HG02588 (cell line): Measurements from ENCODE around the gene TMEM272.
A peak's percentile ranks its signal among the peaks of the same experiment; 100 is the strongest.
"Not testable (repeated sequence)": the region's sequence is repeated elsewhere in the genome, so short reads cannot be mapped to it uniquely, and the experiment has no call there.

Experiments
- ATAC-seq: cut with Tn5 transposase; IDR thresholded peaks from one replicate; pipeline ENCODE4 v1.9.1; 2021; ENCODE audit warnings: mild to moderate bottlenecking, moderate library complexity; ENCODE audit not compliant: unreplicated experiment

Gene TMEM272

DNA sequence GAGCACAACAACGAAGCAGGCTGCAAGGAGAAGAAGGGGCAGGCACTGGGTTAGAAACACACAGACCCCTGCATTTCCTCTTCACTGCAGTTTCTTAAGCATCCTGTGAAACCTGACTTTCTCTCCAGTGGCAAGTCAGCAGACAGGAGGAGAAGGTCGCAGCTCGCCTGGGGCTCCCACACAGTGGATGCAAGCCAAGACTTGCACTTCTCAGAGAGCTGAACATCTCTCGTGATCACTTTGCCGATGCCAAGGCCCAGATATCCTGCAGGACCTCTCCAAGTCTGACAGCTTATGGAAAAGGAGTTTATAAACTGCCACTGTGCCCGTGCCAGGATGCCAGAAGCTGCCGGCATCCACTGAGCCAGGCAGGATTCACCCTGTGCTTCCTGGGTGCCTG, 18.4 kb downstream of the TMEM272 start:
- no peak for ATAC-seq

DNA sequence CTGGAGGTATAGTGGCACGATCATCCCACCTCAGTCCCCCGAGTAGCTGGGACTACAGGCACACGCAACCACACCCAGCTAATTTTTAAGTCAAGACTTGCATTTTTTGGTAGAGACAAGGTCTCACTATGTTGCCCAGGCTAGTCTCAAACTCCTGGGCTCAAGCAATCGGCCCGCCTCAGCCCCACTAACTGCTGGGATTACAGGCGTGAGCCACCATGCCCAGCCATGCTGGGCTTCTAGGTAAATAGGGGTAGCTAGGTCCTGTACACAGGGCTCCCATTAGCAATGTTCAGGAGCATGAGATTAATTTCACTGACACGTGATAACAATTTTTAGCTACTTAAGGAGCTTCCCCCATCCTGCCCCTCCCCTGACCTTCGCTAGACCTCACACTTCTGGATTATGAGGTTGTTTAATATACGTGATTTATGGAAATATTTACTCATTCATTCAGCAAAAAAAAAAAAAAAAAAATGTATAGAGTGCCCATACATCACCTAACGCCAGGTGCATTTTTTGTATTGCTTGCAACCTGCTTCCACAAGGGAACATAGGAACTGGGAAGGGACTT, 19.2 kb downstream of the TMEM272 start:
- no peak for ATAC-seq

- no peak for ATAC-seq
These were observed 19.8 kb downstream of the TMEM272 start for GRCh38 chr13:51825165-51825592.

DNA sequence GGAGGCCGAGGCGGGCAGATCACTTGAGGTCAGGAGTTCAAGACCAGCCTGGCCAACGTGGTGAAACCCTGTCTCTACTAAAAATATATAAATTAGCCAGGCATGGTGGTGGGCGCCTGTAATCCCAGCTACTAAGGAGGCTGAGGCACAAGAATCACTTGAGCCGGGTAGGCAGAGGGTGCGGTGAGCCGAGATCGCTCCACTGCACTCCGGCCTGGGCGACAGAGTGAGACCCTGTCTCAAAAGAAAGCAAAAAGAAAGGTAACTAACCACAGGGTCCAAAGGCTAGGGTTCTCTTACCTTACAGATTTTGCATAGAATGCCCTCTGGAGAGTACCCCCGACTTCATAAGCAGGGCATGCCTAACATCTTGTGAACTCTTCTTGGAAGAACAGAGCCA, 20.3 kb downstream of the TMEM272 start:
- ATAC-seq = not testable (repeated sequence)

GRCh38 chr13:51823863-51824262, 21.1 kb downstream of the TMEM272 start:
- ATAC-seq = no peak

- ATAC-seq = no peak
These were observed 21.6 kb downstream of the TMEM272 start for GRCh38 chr13:51823359-51823758.

GRCh38 chr13:51822106-51822815, 22.7 kb downstream of the TMEM272 start:
- no peak for ATAC-seq

DNA sequence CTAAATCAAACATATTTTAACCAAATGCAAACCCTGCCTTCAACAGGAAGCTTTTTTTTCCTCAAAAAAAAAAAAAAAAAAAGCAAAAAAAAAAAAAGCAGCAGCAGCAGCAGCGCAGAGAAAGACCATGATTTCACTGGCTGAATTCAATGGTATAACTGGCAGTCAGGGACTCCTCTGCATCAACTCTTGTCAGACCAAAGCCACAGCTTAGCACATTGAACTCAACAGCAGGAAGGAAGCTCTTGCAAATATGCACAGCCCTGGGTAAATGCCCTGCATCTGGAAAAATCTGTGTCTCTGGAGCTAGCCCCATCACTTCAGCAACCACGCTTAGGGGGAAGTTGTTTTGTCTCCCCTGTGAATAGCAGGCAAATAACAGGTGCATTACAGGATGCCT, 23.4 kb downstream of the TMEM272 start:
- ATAC-seq = no peak

DNA sequence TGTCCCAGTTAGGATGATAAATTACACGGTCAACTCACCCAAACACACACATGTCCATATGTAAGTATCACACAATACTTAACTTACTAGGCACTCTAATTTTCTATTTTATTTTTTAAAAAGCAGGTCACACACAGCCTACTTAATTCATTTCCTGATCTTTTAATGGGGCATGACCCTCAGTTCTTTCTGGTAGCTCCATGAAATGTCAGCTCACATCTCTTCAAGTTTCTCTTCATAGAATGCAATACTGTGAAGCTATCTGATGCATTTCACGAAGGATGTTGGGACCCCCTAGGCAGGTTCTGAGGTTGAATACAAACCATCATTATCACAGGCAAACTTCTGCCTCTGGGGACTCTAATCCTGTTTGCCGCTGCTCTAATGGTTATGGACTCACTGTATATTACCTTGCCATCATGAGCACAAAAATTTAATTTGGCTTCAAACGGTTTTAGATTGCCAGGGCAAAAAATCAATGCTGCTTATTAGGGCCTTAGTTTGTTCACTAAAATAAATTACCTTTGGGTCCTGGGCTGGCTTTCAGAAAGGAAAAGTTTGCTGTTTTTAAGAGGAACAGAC, 24.9 kb downstream of the TMEM272 start:
- no peak for ATAC-seq

GRCh38 chr13:51819544-51819943, 25.4 kb downstream of the TMEM272 start:
- no peak for ATAC-seq

DNA sequence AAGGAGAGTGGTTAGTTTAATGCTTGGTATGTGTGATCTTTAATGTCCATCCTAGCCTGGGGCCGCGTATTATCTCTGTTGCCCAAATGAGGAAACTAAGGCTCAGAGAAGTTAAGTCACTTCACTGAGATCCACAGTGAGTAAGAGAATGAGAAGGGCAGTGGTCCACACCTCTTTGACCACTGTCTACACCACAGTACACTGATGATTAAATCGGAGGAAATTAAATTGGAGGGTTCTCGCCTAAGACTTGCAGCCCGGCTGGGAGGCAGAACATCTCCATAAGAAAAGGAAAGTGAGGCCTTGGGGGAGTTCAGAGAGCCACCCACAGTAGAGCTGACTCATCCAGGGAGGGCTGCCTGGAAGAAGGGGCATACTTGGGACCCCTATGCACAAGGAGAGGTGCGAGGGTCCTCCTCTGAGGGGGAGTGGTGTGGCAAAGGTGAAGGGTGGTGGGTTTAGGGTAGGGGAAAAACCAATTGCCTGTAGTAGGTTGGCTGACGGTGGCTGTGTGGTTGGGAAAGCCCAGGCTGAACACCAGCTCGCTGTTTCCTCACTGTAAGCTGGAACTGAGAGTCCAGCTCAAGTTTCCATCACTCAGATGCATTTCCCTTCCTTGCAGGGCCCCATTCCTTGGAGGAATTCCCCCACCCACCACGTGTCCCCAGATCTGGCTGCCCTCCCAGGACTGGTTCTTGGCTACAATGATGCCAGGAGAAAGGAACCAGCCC, 26.0 kb downstream of the TMEM272 start:
- peak; percentile 60 for ATAC-seq

DNA sequence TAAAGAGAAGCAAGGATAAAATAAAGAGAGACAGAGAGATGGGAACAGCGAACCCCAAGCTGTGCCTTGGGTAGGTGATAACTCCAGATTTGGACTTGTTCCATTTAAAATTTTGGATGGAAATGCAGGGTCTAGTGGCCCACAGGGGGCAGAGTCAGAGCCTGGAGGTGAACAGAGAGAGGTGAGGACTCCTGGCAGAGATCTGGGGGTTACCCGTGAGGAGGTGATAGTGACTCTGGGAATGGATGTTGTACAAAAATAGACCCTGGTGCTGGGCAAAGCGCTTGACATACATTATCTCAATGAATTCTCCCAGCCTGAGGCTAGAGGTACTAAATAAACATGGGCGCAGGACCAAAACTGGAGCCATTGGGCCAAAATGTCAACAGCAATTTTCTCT, 26.7 kb downstream of the TMEM272 start:
- no peak for ATAC-seq

- ATAC-seq = no peak
These were observed 27.3 kb downstream of the TMEM272 start for GRCh38 chr13:51817717-51818116.

GRCh38 chr13:51816604-51817249, 28.2 kb downstream of the TMEM272 start:
- no peak for ATAC-seq

- no peak for ATAC-seq
These were observed 29.1 kb downstream of the TMEM272 start for GRCh38 chr13:51815848-51816247.

GRCh38 chr13:51814825-51815650, 29.9 kb downstream of the TMEM272 start:
- ATAC-seq = peak; percentile 69

DNA sequence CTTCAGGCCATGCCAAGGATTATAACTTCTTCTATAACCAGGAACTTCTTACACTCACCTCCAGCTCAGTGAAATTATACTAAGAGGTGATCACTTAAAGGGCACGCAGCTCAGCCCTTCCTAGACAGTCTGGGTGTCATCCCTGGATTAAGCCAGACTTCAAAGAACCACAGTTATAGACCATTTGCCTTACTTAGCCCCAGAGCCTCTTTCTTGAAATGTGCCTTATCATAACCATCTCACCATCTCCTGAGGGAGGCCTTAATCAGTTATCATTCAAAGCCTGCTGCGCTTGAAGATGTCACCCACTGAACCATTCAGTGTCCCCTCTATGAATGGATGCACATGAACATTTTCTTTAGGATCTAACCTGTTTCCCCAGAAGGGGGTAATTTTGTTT, 30.9 kb downstream of the TMEM272 start:
- no peak for ATAC-seq

GRCh38 chr13:51811920-51812451, 33.0 kb downstream of the TMEM272 start:
- peak; percentile 52 for ATAC-seq

DNA sequence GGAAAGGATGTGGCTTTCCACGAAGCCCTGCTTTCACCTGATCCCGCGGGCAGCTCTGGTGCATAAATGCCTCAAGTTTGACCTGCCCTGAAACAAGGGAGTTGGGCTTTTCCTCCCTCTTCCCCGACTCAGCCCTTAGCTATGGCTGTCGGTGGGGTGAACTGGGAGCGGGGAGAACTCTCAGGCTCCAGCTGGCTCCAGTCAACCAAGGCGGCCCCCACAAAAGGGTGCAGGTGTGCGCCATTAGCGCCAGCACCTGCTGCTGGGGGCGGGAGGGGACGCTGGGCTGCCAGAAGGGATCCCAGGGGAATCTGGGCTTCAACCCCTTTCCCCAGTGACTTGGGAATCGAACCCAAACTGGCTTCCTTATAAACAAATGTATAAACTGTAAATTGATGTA, 33.9 kb downstream of the TMEM272 start:
- no peak for ATAC-seq

DNA sequence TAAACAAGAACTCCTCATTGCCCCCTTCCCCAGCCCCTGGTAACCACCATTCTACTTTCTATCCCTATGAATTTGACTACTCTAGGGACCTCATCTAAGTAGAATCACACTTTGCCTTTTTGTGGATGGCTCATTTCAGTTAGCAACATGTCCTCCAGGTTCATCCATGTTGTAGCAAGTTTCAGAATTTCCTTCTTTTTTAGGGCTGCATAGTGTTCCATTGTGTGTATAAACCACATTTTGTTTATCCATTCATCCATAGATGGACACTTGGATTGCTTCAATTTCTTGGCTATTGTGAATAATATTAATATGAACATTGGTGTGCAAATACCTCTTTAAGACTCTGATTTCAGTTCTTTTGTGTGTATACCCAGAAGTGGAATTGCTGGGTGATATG, 36.2 kb downstream of the TMEM272 start:
- no peak for ATAC-seq
